ENCODE results near the gene BCAR3.
"Not testable (repeated sequence)": the region's sequence is repeated elsewhere in the genome, so short reads cannot be mapped to it uniquely, and the experiment has no call there.

The BCAR3 gene

DNA sequence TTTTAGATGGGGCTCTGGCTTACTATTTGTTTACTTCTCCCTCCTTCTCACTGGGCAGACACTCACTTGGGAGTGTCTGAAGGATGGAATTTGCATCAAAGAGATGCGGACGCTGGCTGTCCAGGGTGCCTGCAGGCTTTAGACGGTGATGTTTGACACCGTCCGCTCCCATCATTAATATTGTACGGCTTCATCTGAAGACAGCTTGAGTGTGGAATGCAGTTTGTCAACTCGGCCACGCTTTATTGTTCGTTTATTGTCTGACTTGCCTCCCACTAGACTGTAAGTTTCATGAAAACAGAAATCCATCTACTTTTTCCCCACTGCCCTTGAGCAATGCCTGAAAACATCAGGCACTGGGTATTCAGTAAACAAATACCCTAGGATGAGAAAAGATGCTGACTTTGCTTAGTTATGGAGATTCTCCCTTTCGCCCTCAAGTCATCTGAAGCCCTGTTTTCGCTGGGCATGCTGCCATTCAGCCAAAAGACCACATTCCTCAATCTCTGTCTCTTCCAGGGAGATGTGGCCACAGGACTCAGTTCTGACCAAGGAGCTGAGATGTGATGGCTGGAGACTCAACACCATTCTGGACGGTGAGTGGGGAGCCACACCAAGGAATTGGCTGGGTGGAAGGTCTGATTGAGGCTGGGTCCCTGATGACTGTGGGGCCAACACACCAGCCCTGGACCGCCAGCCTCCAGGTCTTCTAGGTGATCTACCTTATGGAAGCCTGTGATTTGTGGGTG is 87.6 kb downstream of the BCAR3 start:
- peak; percentile 37 for DNase-seq

DNA sequence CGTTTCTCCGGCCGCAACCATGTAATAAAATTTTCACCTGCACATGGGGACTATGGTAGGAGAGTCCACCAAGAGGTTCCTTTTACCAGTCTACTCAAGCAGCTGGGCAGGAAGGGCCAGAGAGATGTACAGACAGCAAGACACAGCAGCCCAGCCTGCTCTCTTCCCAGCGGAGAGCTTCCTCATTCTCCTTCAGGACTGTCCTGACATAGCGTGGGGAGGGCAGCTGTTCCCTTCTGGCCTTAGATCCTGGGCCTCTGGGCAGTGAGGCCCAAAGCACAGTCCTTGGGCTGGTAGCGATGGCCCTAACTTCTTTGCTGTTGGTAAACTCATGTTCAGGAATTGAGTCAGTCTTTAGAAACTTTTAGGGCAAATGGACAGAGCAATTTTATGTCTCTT is 89.1 kb downstream of the BCAR3 start:
- DNase-seq = no peak

DNA sequence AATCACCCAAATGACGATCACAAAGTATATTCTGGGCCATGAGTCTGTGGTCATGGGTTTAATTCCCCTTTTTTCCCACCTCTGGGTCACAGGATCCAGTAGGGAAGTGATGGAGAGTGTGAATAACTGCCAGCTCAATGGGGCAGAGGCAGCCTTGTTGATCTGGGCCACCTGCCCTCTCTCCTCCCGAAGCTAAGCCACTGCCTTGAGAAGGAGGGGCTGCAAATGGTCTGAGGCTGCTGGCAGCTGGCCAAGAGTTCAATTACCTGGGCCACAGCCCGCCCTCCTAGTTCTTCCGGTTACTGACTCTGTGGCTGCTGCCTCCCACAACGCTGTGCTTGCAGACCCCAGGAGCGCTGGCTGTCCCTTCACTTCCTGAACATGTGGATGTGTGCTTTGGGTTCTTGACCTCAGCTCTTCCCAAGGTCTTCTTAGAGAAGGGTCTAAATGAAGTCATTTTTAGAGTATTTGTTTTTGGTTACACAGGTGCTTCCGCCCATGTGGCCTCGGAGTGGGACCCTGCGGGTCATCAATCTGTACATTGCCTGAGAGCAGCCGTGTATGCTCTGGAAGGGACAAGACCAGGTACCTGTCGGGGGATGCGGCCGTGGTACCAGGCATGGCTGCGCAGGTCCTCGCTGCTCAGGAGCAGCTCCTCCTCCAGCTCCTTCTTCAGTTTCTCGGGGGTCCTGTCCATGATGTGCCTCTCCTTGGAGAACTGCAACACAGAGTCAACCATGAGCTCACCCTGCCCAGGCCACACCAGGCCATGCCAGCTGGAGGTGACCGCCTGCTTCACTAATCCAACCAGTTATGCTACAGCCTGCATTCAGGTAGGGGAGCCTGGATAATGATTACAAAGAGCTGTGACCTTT is 89.7 kb downstream of the BCAR3 start:
- DNase-seq = no peak

DNA sequence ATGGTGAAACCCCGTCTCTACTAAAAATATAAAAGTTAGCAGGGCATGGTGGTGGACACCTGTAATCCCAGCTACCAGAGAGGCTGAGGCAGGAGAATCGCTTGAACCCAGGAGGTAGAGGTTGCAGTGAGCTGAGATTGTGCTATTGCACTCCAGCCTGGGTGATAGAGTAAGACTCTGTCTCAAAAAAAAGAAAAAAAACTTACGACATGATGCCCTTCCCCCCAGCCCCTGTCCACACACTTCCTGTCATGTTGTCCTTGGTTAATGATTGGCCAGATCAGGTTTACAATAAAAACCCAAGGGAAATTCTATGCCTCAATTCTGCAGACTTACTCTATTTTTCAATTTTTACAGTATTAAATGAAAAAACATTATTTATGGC is 90.4 kb downstream of the BCAR3 start:
- not testable (repeated sequence) for DNase-seq

DNA sequence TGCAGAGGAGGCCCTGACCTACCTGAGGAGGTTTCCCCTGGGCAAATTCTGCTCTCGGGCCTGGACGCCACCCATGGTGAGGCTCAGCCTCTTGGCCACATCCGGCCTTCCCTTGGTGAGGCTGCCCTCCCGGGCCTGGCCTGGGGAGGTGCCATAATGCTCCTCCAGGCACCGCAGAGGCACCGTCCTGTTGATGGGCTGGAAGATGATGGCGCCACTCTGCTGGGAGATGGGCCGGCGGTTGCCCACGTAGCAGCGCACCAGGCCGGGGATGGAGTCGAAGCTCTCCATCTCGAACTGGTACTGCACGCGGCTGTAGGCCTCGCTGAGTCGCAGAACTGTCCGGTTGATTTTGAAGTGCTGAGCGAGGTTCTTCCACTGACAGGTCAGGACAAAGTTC is 92.7 kb downstream of the BCAR3 start:
- no peak for DNase-seq

DNA sequence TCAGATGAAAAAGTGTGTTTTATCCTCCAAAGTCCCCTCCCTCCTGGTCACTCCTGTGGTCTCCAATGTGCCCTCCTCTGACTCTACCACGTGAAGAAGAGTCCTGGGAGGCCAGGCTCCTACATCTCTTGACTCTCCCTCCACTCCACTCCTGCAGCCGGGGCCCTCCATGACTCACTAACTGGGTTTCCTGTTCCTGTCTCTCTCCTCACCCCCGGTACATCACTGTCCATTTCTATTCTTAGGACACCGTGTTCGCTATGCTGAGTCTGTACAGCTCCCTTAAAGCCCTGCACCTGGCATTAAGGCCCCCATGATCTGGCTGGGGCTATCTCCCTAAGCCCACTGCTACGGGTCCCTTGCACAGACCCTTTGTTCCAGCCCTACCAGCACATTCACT is 93.4 kb downstream of the BCAR3 start:
- DNase-seq = no peak

DNA sequence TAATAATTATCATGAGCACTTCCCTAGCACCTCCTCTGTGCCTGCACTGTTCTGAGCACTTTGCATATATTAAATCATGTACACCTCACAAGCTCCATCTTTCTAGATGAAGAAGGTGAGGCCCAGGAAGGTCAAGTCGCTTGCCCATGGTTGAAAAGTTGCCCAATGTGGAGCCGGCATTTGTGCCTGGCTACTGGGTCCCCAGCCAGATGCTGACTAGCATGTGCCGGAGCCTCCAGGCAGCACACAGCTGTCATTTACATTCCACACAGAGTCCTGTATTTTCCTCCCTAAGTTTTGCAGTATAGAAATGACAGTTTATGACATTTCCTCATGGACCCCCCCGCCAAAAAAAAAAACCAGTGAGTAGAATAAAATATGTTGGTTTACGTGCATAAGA is 94.3 kb downstream of the BCAR3 start:
- DNase-seq = no peak

DNA sequence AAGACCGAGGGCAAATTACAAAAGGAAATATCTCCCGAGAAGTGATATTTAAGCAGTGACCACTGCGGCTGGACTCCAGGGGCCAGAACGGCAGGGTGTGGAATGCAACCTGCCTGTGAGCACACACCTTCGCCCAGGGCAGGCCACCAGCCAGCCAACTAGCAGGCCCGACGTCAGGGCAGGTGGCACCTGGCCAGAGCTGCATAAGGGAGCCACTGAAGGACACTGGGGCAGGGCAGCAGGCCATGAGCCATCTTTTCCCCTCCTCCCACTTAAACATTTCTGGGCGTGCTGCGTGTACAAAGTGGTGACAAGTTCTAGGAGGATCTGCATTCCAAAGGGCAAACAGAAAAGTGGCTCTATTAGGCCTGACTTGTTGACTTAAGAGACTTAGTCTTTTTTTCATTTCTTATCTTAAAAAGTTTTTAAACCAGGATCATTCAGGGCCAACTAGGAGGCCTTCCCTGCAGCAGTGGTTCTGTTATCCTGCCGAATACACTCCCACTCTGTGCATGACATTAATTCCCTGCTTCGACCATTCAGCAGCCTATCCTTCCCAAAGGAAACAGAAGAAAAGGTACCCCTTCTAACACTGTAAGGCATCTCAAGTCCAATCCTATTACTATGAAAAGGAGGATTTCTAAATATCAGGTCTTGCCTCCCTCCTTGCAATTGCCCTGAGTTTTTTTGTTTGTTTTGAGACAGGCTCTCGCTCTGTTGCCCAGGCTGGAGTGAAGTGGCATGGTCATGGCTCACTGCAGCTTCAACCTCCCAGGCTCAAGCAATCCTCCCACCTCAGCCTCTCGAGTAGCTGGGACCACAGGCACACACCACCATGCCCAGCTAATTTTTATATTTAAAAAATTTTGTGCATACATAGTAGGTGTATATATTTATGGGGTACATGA is 96.3 kb downstream of the BCAR3 start:
- peak; percentile 49 for DNase-seq

DNA sequence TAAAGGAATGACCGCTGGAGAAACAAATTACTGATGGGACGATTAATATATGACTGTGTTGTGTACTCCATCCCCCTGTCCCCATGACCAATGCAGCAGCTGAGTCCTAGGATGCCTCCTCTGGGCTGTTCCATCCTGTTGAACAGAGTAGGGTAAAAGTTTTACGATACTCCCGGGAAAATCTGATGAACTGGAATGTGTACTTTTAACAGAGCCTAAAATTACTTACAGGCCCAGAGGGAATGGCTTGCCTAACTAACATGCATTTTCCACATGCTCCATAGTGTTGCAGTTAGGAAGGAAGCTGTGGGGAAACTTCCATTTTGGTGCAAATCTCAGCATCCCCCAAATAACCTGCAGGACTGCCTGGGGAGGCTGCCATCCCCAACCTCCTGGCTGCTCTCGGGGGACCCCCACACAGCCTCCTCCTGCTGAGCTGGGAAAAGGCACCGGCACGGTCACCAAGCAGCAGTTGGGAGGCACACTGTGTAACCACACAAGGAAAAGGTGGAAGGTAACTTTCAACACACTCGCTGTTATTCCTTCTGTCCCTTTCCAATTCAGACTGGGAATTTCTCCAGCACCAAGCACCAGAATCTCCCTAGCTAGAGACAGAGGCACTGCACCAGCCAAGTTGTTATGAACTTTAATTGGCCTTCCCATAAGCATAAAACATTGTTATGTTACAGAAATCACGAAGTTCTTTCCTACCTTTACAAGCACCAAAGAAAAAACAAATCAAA is 97.2 kb downstream of the BCAR3 start:
- DNase-seq = no peak

DNA sequence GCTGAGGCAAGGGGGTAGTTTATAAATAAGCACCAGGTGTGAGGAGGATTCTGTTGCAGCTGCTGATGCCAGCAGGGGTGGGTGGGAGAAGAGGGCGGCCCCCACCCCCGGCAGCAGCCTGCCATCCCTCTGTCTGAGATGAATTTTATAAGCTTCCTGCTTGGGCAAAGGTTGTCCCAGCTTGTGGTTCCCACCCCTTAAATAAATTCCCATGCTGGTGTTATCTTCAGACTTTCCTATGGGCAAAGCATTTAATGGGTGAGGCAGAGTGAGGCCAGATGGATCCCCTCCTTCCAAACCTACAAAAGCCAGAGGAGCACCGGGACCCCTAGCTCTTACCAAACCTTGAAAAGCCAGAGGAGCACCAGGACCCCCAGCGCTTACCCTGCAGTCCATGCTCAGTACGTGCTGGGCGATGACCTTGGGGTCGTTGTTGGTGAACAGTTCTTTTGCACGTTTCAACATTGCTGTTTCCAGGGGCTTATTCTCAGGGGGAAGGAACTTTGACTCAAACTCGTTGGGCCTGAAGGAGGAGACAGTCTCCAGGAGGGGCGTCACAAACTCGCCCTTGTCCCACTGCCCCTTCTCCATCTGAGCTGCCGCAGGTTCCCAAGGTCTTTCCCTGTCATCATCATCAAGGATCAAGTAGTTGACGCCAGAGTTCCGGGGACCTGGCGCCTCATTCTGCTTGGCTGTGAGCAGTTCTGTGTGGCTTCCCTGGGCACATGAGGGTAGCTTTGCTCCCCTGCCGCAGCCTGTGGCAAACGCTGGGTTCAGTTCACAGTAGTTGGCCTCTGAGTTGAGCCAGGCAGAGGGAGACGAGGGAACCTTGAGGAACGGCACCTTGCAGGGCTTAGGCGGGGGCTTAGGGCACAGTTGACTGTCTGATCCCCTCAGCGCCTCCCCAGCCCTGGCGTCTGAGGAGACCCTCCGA is 99.5 kb downstream of the BCAR3 start:
- DNase-seq = no peak

DNA sequence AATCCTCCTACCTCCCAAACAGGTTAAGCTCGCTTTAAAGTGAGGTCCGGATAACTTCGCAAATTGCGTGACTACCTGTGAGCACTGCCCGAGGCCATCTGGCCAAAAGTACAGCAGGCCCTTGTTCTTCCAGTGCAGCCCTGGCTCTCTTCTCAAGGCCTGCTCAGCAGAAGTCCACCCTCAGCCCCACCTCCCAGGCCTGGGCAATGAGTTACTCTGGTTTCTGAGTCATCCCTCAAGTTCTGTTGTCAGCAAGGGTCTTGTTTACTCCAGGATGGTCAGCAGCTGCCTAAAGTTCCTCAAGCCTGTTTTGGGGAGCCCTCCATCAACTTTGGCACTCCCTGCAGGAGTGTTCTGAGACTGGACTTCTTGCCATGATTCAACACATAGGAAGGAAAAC is 101.7 kb downstream of the BCAR3 start:
- DNase-seq = peak; percentile 77

DNA sequence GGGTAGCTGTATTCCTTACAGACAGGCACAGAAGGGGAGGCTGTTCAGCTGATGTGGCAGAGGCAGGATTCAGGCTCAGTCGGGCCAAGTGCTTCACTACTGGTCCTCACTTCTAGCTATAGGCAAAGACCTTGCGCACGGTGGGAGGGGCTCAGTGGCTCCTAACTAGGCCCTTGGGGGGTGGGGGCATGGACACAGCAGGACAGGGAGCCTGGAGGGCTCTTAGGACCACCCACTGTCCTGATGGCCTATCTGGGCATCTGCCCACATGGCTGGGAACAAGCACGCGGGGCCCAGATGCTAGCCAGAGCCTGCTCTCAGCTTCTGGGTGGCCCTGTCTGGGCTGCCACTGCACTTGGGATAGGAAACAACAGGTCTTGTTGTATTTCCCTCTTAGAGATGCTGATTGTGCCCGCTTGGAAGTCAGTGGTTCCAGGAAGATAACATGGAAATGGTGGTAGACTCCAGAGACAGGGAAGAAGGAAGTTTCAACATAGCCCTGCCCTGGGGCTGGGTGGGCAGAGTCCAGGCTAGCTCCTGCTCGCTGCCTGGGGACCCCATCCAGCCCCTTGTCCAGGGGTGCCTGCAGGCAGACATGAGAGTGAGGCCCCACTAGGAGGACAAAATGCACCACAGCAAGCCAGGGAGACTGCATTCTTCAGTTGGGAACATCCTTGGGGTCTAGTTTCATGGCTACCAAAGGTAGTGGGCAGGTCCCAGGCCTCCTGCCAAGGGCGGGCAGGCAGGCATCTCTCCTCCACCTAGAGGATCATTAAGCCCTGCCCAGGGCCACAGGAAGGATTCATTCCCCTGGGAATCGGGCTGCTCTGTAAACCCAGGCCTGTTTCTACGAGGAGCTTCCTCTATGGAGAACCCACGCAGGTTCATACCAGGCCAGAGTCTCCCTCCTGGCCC is 102.5 kb downstream of the BCAR3 start:
- DNase-seq = no peak

DNA sequence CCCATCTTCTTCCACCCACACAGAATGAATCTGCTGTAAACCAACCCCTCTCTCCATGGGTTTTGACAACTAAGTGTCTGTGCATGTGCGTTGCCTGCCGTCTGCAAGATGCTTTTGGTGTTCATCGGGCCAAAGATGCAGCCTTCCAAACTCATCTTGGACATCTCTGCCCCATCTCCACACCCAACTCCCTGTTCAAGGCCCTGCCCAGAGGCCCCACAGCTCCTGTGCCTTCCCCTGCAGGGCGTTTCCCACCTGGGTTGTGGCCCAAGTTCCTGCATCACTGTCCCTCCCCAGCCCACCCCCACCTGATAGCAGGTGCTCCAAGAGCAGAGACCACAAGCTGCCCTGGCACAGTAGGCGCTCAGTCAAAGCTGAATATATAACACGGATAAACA is 103.2 kb downstream of the BCAR3 start:
- no peak for DNase-seq

DNA sequence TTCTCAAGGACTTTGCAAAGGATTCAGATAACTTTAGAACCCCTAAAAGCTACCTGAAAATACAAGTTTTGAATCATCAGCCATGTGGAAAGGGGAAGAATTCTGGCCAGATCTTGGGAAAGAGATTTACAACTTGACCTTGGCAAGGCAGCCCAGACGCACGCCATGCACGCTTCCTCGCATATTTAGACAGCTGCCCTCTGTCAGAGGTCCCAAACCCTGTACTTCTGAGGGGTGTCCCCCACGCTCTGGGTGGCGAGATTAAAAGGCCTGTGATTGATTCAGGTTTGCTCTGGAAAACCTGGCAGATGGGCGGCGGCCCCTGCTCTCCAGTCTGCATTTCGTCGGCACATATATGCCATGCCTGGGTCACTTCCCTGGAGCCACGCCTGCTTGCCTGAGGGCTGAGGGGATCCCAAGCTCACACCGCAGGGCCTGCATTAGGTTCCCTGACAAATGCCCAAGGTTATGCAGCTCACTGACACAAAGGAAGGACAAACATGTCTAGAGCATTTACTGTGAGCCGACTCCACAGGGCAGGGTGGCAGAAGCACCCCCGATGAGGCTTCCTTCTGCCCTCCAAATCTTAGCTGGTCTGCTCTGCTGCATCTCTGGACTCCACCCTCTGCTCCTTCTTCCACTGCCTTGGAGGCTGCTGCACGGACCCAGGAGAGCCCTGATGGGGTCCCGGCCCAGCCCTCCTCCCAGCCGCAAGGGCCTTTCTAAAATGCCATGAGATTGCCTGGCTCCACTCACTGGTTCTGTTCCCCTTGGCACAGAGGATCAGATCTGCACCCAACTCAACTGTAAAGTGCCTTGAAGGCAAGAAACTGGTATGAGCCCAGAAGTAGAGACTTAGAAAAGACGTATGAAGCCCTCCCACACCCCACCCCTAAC is 103.9 kb downstream of the BCAR3 start:
- DNase-seq = no peak

DNA sequence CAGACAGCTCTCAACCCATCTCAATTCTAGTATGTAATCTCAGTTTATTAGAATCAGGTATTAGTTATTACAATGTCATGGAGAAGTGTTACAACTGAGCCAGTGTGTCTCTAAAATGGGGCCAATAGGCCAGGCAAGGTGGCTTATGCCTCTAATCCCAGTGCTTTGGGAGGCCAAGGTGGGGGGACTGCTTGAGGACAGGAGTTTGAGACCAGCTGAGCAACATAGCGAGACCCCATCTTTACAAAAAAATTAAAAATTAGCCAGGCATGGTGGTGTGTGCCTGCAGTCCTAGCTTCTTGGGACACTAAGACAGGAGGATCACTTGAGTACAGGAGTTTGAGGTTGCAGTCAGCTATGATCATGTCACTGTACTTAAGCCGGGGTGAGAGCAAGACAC is 104.9 kb downstream of the BCAR3 start:
- DNase-seq = no peak

DNA sequence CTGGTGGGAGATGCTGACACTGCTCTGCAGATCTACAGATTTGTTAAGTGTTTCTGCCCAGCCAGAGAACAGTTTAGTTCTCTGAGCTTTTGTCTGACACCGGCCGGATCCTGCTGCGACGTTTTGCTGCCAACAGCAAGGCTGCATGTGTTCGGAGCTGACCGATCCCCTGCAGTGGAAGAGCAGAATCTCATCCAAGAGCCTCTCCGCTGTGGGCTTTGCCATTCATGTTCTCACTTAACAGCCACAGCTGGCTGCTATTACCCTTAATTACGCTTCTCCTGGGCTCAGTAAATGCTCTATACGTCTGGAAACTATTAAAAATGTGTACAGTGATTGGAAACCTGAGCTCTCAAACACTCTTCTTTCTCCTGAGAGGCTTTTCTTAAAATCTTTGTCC is 105.3 kb downstream of the BCAR3 start:
- peak; percentile 72 for DNase-seq

DNA sequence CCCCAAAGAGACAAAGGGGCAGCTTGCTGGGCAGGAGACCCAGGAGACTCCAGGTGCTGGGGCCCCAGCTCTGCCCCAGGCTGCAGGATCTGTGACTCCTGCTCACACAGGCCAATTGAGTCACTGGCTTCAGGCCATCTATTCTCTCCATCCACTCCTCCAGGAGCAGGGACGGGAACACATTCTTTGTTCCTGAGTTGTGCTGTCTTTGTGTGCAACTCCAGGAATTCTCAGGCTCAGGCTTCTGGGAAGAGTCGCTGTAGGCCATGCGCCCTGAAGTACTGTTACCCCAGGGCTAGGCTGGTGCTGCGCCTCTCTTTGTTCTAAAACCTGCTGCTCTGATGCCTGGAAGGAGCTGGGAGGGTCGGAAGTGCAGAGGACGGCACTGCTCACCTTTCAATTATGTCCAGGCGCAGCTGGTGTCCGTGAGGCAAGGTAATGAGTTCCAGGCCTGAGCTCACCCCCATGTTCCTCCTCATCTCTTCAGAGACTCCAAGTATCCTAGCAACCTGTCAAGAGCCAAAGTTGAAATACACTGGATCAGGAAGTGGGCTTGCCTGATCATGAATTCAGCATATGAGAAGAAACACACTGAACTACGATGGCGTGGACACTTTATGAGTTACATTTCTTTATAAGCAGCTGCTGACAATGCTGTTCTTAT is 105.9 kb downstream of the BCAR3 start:
- peak; percentile 44 for DNase-seq

DNA sequence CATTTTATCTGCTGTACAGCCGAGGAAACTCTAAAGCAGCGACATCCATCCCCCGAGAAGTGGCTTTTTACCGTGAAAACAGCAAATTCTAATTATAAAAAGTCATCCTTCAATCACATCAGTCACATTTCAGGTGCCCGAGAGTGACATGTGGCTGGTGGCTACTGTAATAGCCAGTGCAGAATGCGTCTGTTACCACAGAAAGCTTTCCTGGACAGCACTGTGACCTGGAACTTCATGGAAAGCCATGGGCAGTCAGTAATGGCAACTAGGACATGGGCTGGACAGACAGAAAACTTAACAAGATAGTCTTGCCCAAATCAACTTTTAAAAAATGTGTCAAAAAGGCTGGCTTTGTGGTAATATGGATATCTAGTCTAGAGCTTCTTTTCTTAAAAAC is 106.6 kb downstream of the BCAR3 start:
- no peak for DNase-seq

DNA sequence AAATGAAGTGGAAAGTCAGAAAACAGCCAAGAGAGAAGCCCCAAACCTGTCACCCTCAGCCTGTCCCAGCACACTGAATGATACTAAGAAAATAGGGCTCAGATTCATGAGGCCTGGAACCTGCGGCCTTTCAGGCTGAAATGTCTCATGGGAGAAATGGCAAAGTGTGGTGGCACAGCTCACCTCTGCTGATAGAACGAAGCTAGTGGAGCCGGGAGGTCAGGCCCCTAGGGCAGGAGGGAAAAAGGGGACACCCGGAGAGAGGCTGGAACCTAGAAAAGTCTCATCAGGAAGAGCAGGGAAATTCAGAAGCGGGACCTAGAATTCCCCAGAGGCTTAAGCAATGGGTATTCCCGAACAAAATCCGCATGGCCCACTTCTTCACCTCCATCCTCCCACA is 107.1 kb downstream of the BCAR3 start:
- DNase-seq = no peak

All from fibroblast of upper back skin (primary cell).